Kidney (tissue), 14 donors: ENCODE data around the gene OR4B1. TPM values are rescaled to one million over a fixed set of nuclear protein-coding genes. Genes with fewer than 3 reads are reported as not detected.
"Not testable (repeated sequence)": the region's sequence is repeated elsewhere in the genome, so short reads cannot be mapped to it uniquely, and the experiment has no call there.

Experiments
- DNase-seq, 5 donors: peaks; one replicate each; pipeline ENCODE4 v3.0.0-alpha.2; 2013 to 2020
- FAIRE-seq: peaks from 2 replicates; lab custom pipeline; 2012; peaks lifted over from hg19 to GRCh38; lab: Jason Lieb, UNC
- H3K27ac ChIP-seq, 2 donors: one replicate each; pipeline ENCODE4 v1.7.0; 2013; ENCODE audit warnings: low read depth in 2 of 2, low read length in 2 of 2, inconsistent platforms in 1 of 2
- H3K27me3 ChIP-seq: one replicate; pipeline ENCODE4 v1.7.1; 2013; ENCODE audit warnings: low read length, inconsistent platforms; ENCODE audit not compliant: control insufficient read depth, insufficient read depth
- H3K36me3 ChIP-seq, 3 donors: one replicate each; pipeline versions ENCODE4 v1.7.0 to v1.7.1; 2013; ENCODE audit warnings: low read length in 3 of 3, control low read depth in 1 of 3, inconsistent platforms in 1 of 3; ENCODE audit not compliant: insufficient read depth in 3 of 3, control insufficient read depth in 2 of 3
- H3K4me1 ChIP-seq, 3 donors: one replicate each; pipeline versions ENCODE4 v1.7.0 to v1.7.1; 2013; ENCODE audit warnings: low read length in 3 of 3, inconsistent platforms in 1 of 3, low read depth in 1 of 3; ENCODE audit not compliant: control insufficient read depth in 2 of 3, insufficient read depth in 2 of 3
- H3K4me3 ChIP-seq, 3 donors: one replicate each; pipeline versions ENCODE4 v1.7.0 to v1.8.1; 2013; ENCODE audit warnings: low read length in 3 of 3, control low read depth in 1 of 3, inconsistent platforms in 1 of 3
- H3K9ac ChIP-seq, 3 donors: one replicate each; pipeline versions ENCODE4 v1.7.0 to v1.7.1; 2013; ENCODE audit warnings: low read length in 3 of 3, control low read depth in 1 of 3, inconsistent platforms in 1 of 3
- H3K9me3 ChIP-seq, 3 donors: one replicate each; pipeline versions ENCODE4 v1.7.0 to v1.7.1; 2013; ENCODE audit warnings: low read length in 3 of 3, control low read depth in 1 of 3, inconsistent platforms in 1 of 3; ENCODE audit not compliant: control insufficient read depth in 2 of 3, insufficient read depth in 1 of 3
- intact Hi-C: fragments of 100-400 bp; cut with DNase I; formaldehyde crosslinking; loops from one replicate; pipeline ENCODE4 v1.11.1; 2022
- polyA plus RNA-seq: library from polyadenylated mRNA; stranded (reverse); fragments of 350-450 nt; fragmentation: Illumina TruSeq; extraction: RNeasy Lipid Tissue Mini Kit (QIAGEN cat#74804); gene quantifications from one replicate; pipeline ENCODE4 v1.2.3, GENCODE V29; 2014; ENCODE audit warnings: low read depth, low replicate concordance; ENCODE audit not compliant: insufficient read depth
- total RNA-seq: library from RNA; stranded (reverse); fragmentation: NEBNext Ultra II Directional; extraction: Animal tissue kit (Norgen Biotek cat#: 25700); gene quantifications from one replicate; pipeline ENCODE4 v1.2.1, GENCODE V29; 2021
- TF ChIP-seq, protein P1 (sequence below): IDR thresholded peaks from 3 replicates; pipeline ENCODE4 v1.5.1; 2012; ENCODE audit warnings: mild to moderate bottlenecking, moderate library complexity, borderline replicate concordance; ENCODE audit not compliant: insufficient read depth; ENCODE audit errors: extremely low read depth
- donor health status: control.
- donor health status: control.
- donor health status: control.
- donor health status: control.
- donor health status: control.
- donor health status: DM: yes; HTN: yes; CAD: no.
- donor health status: Normal renal cell carcinoma (clear cell type).

Gene OR4B1
- total and polyA plus RNA-seq, 2 donors from 2014 or later = not detected

- TF ChIP-seq, protein P1, sequence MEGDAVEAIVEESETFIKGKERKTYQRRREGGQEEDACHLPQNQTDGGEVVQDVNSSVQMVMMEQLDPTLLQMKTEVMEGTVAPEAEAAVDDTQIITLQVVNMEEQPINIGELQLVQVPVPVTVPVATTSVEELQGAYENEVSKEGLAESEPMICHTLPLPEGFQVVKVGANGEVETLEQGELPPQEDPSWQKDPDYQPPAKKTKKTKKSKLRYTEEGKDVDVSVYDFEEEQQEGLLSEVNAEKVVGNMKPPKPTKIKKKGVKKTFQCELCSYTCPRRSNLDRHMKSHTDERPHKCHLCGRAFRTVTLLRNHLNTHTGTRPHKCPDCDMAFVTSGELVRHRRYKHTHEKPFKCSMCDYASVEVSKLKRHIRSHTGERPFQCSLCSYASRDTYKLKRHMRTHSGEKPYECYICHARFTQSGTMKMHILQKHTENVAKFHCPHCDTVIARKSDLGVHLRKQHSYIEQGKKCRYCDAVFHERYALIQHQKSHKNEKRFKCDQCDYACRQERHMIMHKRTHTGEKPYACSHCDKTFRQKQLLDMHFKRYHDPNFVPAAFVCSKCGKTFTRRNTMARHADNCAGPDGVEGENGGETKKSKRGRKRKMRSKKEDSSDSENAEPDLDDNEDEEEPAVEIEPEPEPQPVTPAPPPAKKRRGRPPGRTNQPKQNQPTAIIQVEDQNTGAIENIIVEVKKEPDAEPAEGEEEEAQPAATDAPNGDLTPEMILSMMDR = no peak
- no peak overlapping the region for H3K27ac ChIP-seq
- no peaks in the 10 kb centered on the region for H3K27me3 ChIP-seq
- no peak overlapping the region for H3K9ac ChIP-seq
- intact Hi-C loops = no loop called here
- no peaks in the 10 kb centered on the region for H3K36me3 ChIP-seq
- FAIRE-seq (no peak), DNase-seq (no peak)
- H3K4me3 ChIP-seq = no peak overlapping the region
- no peaks in the 10 kb centered on the region for H3K9me3 ChIP-seq
- H3K4me1 ChIP-seq = no peaks in the 10 kb centered on the region
Observed at GRCh38 chr11:48182860-48183526, 33.6 kb upstream of the OR4B1 start.

DNA sequence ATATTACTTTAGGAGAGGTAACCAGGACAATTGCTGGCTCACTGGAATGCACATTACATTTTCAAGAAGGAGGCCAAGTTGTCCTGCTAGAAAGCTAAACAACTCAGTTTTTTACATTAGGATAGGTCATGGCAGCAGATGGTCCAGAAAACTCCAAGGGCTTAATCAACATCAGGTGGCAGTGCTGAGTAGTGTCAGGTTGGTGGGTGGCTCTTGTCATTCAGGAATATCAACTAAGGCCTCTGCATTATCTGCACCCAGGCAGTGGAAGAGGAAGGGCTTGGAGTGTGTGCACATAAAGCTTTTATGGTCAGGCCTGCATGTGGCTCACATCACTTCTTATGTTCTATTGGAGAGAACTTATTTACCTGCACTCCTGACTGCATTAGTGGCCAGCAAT is 32.2 kb upstream of the OR4B1 start:
- Histone ChIP-seq H3K27me3 (no peaks in the 10 kb centered on the region), H3K4me1 (no peaks in the 10 kb centered on the region), H3K36me3 (no peaks in the 10 kb centered on the region), H3K9ac (no peak overlapping the region), H3K27ac (no peak overlapping the region), H3K4me3 (no peak overlapping the region), H3K9me3 (no peaks in the 10 kb centered on the region)
- no peak for FAIRE-seq
- no peak for DNase-seq
- TF ChIP-seq, protein P1 = no peak
- intact Hi-C loops = no loop called here

DNA sequence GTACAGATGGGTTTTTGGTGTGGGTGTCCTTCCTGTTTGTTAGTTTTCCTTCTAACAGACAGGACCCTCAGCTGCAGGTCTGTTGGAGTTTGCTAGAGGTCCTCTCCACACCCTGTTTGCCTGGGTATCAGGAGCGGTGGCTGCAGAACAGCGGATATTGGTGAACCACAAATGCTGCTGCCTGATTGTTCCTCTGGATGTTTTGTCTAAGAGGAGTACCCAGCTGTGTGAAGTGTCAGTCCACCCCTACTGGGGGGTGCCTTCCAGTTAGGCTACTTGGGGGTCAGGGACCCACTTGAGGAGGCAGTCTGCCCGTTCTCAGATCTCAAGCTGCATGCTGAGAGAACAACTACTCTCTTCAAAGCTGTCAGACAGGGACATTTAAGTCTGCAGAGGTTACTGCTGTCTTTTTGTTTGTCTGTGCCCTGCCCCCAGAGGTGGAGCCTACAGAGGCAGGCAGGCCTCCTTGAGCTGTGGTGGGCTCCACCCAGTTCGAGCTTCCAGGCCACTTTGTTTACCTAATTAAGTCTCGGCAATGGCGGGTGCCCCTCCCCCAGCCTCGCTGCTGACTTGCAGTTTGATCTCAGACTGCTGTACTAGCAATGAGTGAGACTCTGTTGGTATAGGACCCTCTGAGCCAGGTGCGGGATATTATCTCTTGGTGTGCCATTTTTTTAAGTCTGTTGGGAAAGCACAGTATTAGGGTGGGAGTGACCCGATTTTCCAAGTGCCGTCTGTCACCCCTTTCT is 25.5 kb upstream of the OR4B1 start:
- intact Hi-C loops, DNase-seq, H3K27me3 ChIP-seq, FAIRE-seq, H3K4me3 ChIP-seq, H3K27ac ChIP-seq, H3K4me1 ChIP-seq, H3K9me3 ChIP-seq, H3K36me3 ChIP-seq, H3K9ac ChIP-seq: not testable (repeated sequence)

GRCh38 chr11:48193876-48194275 is 22.7 kb upstream of the OR4B1 start:
- Histone ChIP-seq H3K27ac (no peak overlapping the region), H3K36me3 (no peaks in the 10 kb centered on the region), H3K27me3 (no peaks in the 10 kb centered on the region), H3K4me1 (no peaks in the 10 kb centered on the region), H3K9me3 (peaks cover 0 to 4% (median 4%) of the 10 kb centered on the region in 3 donors), H3K9ac (no peak overlapping the region), H3K4me3 (no peak overlapping the region)
- DNase-seq (no peak), FAIRE-seq (no peak)
- intact Hi-C loops = no loop called here
- TF ChIP-seq, protein P1 = no peak
